GM19468 (cell line): ENCODE measurements around the gene TWIST1.

Source experiments
- ATAC-seq: cut with Tn5 transposase; IDR thresholded peaks from one replicate; pipeline ENCODE4 v1.9.1; 2021; ENCODE audit warnings: mild to moderate bottlenecking, moderate library complexity, moderate number of reproducible peaks; ENCODE audit not compliant: unreplicated experiment; ENCODE audit errors: extremely low read depth

TWIST1 gene

GRCh38 chr7:19113855-19114550, 3.4 kb downstream of the TWIST1 start:
- no peak for ATAC-seq

GRCh38 chr7:19113002-19113350, 4.5 kb downstream of the TWIST1 start:
- no peak for ATAC-seq

GRCh38 chr7:19112274-19113001, 5.0 kb downstream of the TWIST1 start:
- ATAC-seq: no peak

- no peak for ATAC-seq
Measured at GRCh38 chr7:19111474-19112273, 5.8 kb downstream of the TWIST1 start.

- no peak for ATAC-seq
Measured at GRCh38 chr7:19110776-19111175, 6.7 kb downstream of the TWIST1 start.

GRCh38 chr7:19110026-19110730, 7.3 kb downstream of the TWIST1 start:
- ATAC-seq: no peak

- ATAC-seq: no peak
Measured at GRCh38 chr7:19109000-19109946, 8.2 kb downstream of the TWIST1 start.

GRCh38 chr7:19107356-19108146, 9.9 kb downstream of the TWIST1 start:
- no peak for ATAC-seq

GRCh38 chr7:19107081-19107355, 10.4 kb downstream of the TWIST1 start:
- ATAC-seq: no peak

GRCh38 chr7:19106241-19107080, 11.0 kb downstream of the TWIST1 start:
- no peak for ATAC-seq

- no peak for ATAC-seq
Measured at GRCh38 chr7:19105546-19105945, 11.9 kb downstream of the TWIST1 start.

- no peak for ATAC-seq
Measured at GRCh38 chr7:19104811-19105210, 12.6 kb downstream of the TWIST1 start.

GRCh38 chr7:19102884-19103283, 14.6 kb downstream of the TWIST1 start:
- ATAC-seq: no peak

GRCh38 chr7:19101909-19102308, 15.5 kb downstream of the TWIST1 start:
- ATAC-seq: no peak

GRCh38 chr7:19101472-19101871, 16.0 kb downstream of the TWIST1 start:
- no peak for ATAC-seq

- no peak for ATAC-seq
Measured at GRCh38 chr7:19099924-19100323, 17.5 kb downstream of the TWIST1 start.

GRCh38 chr7:19099194-19099593, 18.2 kb downstream of the TWIST1 start:
- no peak for ATAC-seq

GRCh38 chr7:19098510-19098909, 18.9 kb downstream of the TWIST1 start:
- no peak for ATAC-seq
